ENCODE data around the gene FCER2.
A peak's percentile ranks its signal among the peaks of the same experiment; 100 is the strongest.

FCER2 gene

GRCh38 chr19:7732045-7732444, 30.1 kb upstream of the FCER2 start, which contains the start of gene CLEC4G:
Gene CLEC4G (minus strand): TSS chr19:7732110. CDS start chr19:7732102, 8 bp downstream.
- no peak for DNase-seq

GRCh38 chr19:7731615-7732014, 29.7 kb upstream of the FCER2 start:
- no peak for DNase-seq

- no peak for DNase-seq
Measured at GRCh38 chr19:7731218-7731595, 29.3 kb upstream of the FCER2 start.

GRCh38 chr19:7730286-7731217, 28.6 kb upstream of the FCER2 start:
- DNase-seq = no peak

GRCh38 chr19:7729831-7730285, 27.9 kb upstream of the FCER2 start:
- DNase-seq = no peak

- DNase-seq = no peak
Measured at GRCh38 chr19:7729211-7729610, 27.3 kb upstream of the FCER2 start.

GRCh38 chr19:7725791-7726190, 23.9 kb upstream of the FCER2 start:
- no peak for DNase-seq

- DNase-seq = no peak
Measured at GRCh38 chr19:7722231-7722651, 20.3 kb upstream of the FCER2 start.

- DNase-seq = no peak
Measured at GRCh38 chr19:7720351-7720750, 18.4 kb upstream of the FCER2 start.

- DNase-seq = no peak
Measured at GRCh38 chr19:7718668-7719067, 16.7 kb upstream of the FCER2 start.

GRCh38 chr19:7716762-7717161, 14.8 kb upstream of the FCER2 start:
- no peak for DNase-seq

- DNase-seq = no peak
Measured at GRCh38 chr19:7715671-7716070, 13.7 kb upstream of the FCER2 start.

- no peak for DNase-seq
Measured at GRCh38 chr19:7710616-7711015, 8.7 kb upstream of the FCER2 start.

GRCh38 chr19:7709932-7710460, 8.1 kb upstream of the FCER2 start:
- no peak for DNase-seq

- DNase-seq = no peak
Measured at GRCh38 chr19:7706955-7707456, 5.1 kb upstream of the FCER2 start.

- no peak for DNase-seq
Measured at GRCh38 chr19:7706188-7706954, 4.4 kb upstream of the FCER2 start.

GRCh38 chr19:7705387-7706187, 3.7 kb upstream of the FCER2 start:
- DNase-seq = peak; percentile 67

- DNase-seq = no peak
Measured at GRCh38 chr19:7704280-7705060, 2.5 kb upstream of the FCER2 start.

- DNase-seq = no peak
Measured at GRCh38 chr19:7703332-7703731, 1.4 kb upstream of the FCER2 start.

GRCh38 chr19:7701049-7701653, 780 bp downstream of the FCER2 start:
- DNase-seq = no peak

Measured in activated CD4-positive, CD25-positive, alpha-beta regulatory T cell treated with anti-CD3 and anti-CD28 coated beads, Interleukin-2, amount 50 U/mL, for 72 hours (primary cell).